AML-193 (cell line): ENCODE measurements around the gene MTREX.

Source experiments
- DNase-seq, 2 experiments: peaks; one replicate each; lab custom pipeline; 2025; lab: John Stamatoyannopoulos, UW

MTREX gene

DNA sequence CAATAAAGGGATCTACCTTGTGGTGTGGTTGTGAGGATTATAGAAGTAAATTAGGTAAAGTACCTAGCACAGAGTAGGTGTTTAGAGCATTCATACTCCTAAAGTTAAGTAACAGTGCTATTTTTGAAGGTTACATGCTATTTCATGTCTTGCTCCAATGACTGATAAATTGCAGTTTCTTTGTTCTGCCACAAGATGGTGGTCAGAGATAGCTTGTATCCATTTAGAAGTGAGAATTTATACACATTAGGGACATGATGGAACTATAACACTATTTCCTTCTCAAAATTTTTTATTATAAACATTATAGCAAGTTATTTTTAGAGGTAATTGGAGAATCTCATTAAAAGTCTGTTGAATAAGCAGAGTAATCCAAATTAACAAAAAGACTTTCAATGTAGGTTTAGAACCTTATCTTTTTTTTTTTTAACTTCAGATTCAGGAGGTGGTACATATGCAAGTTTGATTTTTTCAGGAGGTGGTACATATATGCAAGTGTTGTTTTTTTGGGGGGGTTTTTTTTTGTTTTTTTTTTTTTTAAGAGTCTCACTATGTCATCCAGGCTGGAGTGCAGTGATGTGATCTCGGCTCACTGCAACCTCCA, 17.1 kb downstream of the MTREX start:
- DNase-seq, result peak; percentile 50 to 53

DNA sequence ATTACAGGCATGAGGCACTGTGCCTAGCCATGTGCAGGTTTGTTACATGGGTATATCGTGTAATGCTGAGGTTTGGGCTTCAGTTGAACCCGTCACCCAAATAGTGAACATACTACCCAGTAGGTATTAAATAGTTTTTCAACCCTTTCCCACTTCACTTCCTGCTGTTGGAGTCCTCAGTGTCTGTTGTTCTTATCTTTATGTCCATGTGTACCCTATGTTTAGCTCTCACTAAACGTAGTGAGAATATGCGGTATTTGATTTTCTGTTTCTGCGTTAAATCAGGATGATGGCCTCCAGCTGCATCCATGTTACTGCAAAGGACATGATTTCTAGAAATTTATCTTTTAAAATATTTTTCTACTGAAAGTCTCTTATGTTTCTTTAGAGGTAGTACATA, 17.8 kb downstream of the MTREX start:
- no peak for DNase-seq

DNA sequence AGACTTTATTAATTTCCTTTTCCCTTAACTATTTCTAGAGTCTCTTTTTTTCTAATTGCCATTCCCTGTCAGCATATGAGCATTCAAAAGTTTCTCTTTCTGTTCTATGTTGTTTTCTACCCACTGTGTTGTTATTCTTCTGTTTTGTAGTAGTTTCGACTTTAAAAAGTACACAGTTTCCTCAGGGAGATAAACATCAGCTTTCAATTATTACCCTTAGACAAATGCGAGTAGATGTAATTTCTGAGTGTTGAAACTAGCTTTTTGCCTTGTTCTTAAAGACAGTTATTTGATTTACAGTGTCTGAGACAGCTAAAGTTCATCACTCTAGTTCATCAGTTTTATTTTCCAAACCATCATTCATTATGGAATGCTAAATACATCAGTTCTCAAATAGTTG, 19.5 kb downstream of the MTREX start:
- DNase-seq, result no peak

DNA sequence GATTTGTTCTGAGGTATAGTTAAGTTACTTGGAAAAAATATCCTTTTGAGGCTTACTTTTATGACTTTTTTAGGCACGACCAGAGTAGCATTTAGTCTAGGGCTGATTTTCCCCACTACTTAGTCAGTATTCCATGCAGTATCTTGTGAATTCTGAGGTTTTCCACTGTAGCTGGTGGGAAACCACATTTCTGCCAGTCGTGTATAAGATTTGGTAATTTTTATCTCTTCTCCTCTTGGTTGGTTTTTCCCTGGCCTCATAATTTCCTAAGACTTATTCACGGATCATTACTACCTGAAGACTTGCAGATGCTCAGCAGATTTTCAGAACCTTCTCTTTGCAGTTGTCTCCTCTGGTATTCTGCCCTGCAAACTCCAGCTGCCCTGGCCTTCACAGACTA, 23.5 kb downstream of the MTREX start:
- DNase-seq, result no peak

DNA sequence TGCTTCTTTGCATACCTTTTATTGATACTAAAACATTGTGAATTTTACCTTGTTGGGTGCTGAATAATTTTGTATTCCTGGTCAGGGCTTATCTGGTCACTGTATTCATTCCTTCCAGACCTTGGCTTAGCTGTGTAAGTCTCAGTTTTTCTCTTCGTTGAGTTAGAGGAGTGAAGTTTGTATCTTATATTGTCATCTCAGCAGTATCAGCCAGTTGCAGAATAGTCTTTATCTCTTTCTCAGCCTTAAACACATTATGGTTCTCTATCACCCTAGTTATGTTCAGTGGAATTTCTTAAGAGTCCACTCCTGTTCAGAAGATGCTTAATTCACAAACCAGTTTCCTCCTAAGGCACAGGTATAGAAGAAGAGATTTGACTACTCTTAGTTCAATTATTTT, 25.2 kb downstream of the MTREX start:
- no peak for DNase-seq

DNA sequence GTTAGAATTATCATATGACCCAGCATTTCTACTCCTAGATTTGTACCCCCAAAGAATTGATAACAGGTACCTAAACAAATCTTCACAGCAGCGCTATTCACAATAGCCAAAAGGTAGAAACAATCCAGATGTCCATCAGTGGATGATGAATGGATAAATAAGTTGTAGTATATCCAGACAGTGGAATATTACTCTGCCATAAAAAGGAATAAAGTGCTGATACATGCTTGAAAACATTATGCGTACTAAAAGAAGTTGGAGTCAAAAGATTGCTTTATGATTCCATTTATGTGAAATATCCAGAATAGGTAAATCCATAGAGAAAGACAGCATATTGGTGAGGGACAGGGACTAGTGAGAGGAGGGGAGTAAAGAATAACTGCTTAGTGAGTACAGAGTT, 26.0 kb downstream of the MTREX start:
- no peak for DNase-seq

DNA sequence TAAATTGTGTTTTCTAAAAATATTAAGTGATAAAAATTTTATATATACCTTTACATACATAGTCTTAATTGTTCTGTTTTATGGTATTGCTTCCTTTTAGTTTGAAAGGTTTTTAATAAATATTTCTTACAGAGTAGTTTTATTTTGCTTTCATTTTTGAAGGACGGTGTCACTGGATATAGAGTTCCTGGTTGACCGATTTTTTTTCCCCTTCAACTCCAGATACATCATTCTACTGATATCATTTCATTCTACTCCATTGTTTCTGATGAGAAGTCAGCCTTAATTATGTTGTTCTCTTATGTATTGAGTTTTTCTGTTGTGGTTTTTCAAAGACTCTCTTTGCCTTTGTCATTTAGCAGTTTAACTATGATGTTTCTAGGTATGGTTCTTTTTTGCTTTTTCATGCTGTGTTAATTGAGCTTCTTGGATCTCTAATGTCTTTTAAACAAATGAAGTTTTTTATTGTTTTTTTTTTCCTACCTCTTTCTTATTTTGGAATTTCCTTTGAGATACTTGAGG, 30.4 kb downstream of the MTREX start:
- no peak for DNase-seq

DNA sequence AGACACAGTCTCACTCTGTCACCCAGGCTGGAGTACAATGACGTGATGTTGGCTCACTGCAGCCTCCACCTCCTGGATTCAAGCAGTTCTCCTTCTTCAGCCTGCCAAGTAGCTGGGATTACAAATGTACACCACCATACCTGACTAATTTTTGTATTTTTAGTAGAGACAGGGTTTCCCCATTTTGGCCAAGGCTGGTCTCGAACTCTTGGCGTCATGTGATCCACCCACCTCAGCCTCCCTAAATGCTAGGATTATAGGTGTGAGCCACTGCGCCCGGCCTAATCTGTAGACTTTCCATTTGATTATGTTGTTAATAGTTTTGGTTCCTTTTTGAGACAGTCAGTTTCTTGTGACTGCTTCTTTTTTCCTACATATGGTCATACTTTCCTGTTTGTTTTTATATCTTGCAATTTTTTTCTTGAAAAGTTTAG, 31.0 kb downstream of the MTREX start:
- DNase-seq, result no peak

DNA sequence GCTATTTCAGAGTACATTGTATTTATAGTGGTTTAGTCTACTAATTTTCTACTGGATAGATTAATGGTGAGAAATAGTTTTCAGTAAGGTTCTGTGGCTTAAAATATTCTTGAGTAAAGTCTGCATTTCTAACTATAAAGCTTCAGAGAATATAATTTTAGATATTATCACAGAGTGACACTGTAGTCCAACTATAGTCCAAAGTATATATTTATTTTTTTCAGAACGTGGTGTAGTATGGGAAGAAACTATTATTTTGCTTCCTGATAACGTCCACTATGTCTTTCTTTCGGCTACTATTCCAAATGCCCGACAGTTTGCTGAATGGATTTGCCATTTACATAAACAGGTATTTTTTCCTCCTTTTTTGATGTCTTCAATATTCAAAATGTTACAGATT, 35.3 kb downstream of the MTREX start:
- no peak for DNase-seq

DNA sequence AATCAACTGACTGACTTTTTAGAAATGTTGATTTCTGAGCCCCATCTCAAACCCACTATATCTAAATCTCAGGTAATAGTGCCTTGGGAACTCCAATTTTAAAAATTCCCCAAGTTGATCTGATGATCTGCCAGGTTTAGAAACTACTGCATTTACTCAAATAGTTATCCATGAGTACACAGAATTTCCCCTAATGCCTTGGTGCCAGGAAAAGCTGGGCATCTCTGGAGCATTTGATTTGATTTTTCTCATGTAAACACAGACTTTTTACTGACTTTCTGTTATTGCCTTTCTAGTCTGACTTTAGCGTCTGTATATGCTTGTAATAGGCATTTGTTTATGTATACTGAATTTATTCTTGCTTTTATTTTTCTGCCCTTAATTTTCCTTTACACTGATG, 35.8 kb downstream of the MTREX start:
- DNase-seq, result no peak

DNA sequence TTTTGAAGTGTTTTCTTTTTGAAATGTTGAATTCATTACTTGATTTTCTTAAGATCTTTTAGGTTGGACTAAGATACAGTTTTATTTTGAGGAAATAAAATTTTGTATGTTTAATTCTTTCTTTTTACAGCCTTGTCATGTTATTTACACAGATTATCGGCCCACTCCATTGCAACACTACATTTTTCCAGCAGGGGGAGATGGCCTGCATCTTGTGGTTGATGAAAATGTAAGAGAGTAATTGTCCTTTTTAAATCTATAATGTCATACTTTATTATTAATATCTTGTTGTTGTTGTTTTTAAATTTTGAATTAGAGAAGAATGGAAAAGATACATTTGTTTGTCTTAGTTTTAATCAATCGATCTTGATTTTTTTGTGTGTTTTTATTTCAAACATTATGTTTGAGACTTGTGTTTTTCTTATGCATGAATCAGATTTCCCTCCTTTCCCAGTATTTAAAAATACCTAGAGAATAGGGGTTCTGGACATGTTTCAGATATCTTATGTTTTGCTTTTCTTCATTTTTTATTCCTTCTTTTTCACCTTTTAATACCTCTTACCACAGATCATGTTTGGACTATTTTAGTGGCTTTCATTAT, 36.7 kb downstream of the MTREX start:
- DNase-seq, result peak; percentile 40 to 41

DNA sequence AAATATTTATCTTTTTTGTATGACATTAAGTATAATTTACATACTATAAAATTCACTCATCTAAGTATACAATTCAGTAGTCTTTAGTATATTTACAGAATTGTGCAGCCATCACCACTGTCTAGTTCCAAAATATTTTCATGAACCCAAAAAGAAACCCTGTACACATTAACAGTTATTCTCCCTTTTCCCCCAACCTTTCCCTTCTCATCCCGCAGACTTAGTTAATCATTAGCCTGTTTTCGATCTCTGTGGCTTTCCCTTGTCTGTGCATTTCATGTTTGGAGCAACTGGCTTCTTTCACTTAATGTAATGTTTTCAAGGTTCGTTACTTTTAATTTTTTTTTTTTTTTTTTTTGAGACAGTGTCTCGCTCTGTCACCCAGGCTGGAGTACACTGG, 37.5 kb downstream of the MTREX start:
- DNase-seq, result no peak

DNA sequence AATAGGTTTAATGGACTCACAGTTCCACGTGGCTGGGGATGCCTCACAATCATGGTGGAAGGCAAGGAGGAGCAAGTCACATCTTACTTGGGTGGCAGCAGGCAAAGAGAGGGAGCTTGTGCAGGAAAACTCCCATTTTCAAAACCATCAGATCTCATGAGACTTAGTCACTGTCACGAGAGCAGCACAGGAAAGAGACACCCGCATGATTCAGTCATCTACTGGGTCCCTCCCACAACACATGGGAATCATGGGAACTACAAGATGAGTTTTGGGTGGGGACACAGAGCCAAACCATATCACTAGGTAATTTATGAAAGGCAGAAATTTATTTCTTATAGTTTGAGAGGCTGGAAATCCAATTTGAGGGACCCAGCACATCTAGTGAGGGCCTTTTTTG, 40.0 kb downstream of the MTREX start:
- DNase-seq, result no peak

DNA sequence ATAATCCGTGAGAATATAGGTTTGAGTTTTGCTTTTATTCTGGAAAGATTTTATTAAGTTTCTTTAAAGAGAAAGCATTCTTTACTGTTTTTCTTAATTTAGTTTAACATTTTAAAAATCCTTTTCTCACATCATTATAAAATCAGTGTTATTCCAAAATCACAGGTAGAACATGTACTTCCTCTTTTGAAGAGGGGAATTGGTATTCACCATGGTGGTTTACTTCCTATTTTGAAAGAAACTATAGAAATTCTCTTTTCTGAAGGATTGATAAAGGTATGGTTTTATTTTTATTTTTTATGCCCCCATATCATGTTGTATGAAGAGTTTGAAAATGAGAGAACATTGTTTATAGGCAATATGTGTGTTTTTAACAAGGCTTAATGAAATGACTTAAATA, 43.0 kb downstream of the MTREX start:
- no peak for DNase-seq

DNA sequence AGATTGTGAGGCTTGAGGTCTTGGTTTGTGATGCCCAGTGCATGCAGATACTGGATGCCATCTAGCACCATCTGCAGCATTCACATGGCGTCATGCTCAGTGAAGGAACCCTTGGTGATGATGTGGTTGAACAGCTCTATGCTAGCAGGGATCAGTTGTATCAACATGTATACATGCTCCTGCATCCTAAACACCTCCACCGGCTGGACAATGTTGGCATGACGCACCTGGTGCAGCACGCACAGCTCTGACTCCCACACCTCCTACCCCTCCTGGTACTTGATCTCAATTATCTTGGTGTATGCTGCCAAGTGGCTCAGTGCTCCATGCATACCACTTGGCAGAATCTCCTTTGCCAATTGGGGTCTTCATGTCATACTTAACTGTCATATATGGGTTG, 49.1 kb downstream of the MTREX start:
- DNase-seq, result no peak

DNA sequence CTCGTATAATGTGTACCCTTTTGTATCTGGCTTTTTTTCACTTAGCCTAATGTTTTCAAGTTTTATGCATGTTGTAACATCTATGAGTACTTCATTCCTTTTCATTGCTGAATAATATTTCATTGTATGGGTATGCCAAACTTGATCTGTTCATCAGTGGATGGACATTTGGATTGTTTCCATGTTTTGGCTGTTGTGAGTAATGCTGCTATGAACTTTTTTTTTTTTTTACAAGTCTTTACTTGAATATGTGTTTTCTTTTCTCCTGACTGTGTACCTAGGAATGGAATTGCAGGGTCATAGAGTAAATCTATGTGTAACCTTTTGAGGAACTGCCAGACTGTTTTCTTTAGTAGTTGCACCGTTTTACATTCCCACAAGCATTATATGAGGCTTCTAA, 52.4 kb downstream of the MTREX start:
- DNase-seq, result no peak

DNA sequence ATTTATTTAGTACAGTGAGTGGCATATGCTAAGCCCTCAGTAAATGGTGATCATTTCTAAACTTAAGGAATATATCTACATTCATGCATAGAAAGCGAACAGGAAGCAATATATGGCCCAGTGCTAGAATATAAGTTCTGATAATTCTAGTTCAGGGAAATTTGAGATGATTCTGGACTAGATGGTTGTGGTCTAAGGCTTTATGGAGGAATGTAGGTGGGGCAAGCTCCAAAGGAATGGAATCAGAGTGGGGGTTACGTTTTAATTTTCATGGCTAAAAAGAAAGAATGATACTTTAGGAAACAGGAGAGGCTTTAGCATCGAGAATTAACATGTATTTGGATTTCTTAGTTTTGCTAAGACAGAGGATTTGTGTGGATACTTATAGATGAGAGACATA, 56.1 kb downstream of the MTREX start:
- no peak for DNase-seq

DNA sequence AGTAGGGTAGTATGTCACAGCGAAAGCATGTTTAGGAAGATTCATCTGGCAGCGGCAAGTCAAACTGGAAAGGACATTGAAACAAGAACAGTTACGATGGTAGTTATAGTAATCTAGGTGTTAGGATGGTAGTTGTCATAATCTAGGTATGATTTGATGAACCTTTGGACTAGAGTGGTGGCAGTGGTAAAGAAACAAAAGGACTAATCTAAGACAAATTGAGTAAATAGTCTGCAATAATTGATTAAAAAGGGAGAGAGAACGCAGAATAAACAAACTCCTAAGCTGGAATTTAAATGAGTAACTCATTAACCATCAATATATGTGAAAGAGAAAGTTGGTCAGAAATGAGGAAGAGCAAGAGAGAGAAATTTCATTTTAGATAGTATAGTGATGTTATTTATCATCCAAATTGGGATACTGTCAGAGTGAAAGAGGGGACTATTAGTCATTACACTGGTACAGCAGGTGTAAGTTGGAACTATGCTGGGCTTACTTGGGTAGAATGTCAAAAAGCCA, 56.8 kb downstream of the MTREX start:
- DNase-seq, result no peak

DNA sequence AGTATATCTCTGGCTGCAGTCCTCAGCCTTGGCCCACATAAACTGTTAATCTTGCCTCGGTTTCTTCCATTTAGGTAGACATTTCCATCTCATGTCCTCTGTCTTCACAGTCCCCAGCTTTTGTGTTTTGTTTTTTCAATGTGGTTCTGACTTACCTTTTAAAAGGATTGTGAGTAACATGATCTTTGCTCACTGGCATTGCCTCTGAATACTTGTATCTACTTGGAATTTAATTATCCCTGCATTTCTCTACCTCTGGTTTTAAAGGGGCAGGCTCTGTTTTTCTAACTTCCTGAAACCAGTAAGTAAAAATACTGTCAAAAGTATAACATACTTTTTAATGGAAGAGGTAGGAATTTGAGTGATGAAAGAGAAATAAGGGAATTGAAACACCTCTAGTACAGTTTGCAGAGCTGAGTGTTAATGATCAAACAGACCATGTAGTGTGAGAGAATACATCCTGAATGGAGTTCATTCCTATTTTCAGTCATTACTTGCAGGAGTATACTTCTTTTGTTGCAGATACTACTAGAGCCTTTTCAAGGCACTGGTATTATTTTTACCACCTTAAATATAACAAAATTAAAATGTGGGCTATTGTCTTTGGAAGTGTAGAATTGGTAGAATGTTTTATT, 62.6 kb downstream of the MTREX start:
- no peak for DNase-seq

DNA sequence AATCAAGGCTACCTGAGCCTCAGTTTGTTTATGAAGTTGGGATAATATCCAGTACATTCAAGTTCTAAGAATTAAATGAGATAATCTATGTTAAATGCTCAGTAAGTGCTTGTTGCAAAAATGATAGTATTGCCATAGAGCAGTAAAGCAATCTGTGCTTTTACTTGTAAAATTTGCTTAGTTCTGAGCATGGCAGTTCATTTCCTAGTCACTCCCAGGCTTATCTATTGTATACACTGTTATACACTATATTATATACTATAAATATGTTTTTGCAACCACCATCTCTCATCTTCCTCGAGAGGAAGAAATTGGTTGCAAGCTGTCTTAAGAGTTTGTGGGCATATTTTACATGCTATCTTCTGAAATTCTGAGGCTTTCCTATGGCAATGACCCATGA, 63.4 kb downstream of the MTREX start:
- no peak for DNase-seq

DNA sequence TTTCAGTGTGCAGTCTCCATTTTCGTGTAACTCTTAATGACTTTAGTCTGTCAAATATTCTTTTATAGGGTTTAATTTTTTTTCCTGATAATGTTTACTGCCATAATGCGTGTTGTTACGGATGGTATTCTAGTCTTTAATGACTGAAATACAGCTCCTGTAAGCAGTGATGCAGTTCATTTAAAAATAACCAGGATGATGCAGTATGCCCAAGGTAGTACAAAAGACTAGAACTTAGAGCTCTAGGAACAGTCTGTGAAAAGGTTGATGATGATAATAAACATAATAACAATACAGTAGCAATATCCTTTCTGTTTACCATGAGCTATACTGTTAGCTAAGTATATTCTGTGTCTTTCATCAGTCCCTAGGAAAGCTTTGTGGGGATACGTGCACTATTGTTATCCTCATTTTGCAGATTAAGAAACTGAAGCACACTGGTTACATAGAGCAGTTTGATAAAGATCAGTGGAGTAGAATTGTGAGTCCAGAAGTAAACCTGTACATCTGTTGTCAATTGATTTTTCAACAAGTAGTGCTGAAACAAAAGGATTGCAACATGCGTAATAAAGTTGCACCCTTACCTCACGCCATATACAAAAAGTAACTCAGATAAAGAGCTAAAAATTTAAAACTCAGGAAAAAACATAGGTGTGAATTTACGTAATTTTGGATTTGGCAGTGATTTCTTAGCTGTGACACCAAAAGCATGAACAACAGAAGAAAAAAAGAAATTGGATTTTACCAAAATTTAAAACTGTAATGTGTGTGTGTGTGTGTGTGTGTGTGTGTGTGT, 64.5 kb downstream of the MTREX start:
- DNase-seq, result no peak

DNA sequence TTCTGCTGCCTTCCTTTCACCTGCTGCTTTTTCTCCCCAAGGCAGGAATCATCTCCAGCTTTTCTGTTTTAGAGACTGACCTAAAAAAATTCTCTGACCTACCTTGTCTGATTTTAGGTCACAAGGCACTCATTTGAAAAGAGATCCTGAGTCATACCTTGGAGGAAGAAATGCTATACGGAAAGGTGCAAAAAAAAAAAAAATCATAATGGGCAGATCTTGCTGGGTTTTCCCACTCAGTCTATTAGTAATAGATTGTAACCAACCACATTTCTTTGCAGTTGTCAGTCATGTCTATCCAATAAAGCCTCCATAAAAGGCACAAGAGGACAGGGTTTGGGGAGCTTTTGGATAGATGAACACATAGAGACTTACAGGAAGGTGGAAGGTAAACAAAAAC, 70.0 kb downstream of the MTREX start:
- DNase-seq, result no peak

DNA sequence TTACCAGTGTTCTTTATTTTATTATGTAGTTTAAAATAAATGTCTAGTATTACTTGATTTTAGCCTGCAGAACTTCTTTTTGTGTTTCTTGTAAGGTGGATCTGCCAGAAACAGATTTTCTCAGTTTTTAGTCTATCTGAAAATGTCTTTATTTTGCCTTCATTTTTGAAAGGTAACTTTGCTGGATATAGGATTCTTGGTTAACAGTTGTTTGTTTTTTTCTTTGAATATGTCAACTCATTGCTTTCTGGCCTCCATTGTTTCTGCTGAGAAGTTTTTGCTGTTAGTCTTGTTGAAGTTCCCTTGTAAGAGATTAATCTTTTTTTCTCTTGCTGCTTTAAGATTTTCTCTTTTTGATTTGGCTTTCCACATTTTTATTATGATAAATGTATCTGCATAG, 75.5 kb downstream of the MTREX start:
- no peak for DNase-seq
